K562 treated with DMSO at 1 percent for 12 hours (cell line): Measurements from ENCODE around the gene UBE2O. TPM values are rescaled to one million over a fixed set of nuclear protein-coding genes. Genes with fewer than 3 reads are reported as not detected.

Experiments
- total RNA-seq: library from RNA; unstranded; fragments of 300-600 nt; gene quantifications from 2 replicates; pipeline ENCODE4 v1.2.3, GENCODE V29; 2022; ENCODE audit not compliant: insufficient read depth

UBE2O gene
- total RNA-seq, result 19.3 and 36.3 TPM in 2 replicates

DNA sequence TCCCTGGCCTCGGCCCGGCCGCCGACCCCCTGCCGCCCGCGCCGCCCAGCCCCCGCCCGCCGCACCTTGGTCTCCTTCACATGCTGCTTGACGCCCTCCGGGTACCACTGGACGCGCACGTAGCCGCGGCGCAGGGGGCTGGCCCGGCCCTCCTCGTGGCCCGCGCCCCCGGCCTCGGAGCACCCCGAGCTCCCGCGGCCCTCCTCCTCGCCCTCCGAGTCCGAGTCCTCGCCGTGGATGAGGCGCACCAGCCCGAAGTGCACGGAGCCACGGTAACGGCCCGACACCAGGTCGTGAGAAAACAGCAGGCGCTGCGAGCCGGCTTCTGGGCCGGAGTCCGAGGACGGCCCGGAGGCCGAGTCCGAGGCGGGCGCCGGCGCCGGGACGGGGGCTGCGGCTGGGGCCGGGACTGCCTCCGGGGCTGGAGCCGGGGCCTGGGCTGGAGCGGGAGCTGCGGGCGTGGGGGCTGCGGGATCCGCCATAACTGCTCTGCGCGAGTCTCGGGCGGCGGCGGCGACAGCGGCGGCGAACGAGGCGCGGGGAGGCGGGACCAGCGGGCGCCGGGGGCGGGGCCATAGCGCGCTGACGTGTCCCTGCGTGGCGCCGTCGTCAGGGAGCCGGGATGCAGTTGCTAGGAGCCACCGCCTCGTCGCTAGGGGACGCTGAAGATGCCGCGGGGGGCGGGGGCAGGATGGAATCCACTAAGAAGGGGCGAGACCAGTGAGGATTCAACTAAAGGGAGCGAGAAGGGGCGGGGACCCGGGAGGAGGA, at the start of gene UBE2O:
Gene UBE2O, minus strand, starts transcription at position 493 of the 771 bp plus-strand sequence. Its CDS starts 11 bp downstream, at position 482.

DNA sequence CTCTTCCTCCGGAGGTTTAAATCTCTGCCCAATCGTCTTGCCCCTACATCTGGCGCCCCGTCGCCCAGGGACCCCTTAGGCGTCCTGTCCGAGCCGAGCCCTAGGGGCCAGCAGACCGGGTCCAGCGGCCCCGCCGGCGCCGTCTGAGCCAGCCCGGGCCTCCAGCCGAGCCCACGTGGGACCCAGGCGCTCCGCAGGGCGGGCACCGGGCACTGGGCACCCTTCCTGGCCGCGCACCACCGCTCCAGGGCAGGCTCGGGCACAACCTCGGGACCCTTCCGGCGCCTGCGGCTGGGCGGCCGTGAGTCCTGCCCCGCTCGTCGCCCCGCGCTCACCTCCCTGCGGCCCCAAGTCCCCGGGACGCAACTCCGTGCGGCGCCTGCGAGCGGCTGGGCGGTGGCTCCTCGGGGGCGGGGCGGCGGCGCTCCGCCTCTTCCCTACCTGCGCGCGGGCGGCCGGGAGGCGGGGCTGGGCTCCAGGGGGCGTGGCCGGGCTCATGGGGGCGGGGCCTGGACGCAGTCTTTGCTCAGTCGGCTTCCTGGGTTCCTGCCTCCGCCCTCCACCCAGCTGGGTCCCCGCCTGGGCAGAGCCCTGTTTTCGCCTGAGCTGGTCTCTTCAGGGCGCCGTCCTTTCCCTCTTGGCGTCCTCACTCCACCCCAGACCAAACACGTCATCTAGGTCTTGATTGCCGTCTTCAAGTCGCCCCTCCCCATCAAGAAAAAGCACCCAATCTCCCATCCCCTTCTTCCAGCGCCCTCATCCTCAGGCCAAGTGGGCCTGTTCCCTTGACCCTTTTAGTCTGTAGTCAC, 48.3 kb upstream of the UBE2O start, which contains the start of gene RHBDF2:
Gene RHBDF2, minus strand, starts transcription at position 406 of the 809 bp plus-strand sequence. CDS start 19,899 bp downstream, outside the sequence.

DNA sequence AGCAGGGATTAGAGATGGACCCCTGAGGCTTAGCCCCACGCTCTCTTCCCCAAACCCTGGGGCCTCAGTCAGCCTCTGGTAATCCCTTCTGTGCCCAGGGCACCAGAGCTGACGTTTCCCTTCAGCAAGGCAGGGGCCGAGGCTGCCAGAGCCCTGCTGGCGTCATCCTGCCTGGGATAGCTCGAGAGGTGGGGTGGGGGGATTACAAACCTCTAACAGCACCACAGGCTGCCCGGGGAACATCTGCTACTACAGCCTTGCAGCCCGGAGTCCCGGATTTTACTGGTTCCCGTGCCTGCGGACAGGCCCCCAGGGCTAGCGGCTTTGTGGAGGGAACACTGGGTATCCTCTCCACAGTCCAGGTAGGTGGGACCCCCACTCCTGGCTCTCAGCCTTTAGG, 14.4 kb upstream of the UBE2O start, which contains the start of gene AANAT:
Gene AANAT, plus strand, starts transcription at position 238 of the 400 bp plus-strand sequence. CDS start 1,144 bp downstream, outside the sequence.

DNA sequence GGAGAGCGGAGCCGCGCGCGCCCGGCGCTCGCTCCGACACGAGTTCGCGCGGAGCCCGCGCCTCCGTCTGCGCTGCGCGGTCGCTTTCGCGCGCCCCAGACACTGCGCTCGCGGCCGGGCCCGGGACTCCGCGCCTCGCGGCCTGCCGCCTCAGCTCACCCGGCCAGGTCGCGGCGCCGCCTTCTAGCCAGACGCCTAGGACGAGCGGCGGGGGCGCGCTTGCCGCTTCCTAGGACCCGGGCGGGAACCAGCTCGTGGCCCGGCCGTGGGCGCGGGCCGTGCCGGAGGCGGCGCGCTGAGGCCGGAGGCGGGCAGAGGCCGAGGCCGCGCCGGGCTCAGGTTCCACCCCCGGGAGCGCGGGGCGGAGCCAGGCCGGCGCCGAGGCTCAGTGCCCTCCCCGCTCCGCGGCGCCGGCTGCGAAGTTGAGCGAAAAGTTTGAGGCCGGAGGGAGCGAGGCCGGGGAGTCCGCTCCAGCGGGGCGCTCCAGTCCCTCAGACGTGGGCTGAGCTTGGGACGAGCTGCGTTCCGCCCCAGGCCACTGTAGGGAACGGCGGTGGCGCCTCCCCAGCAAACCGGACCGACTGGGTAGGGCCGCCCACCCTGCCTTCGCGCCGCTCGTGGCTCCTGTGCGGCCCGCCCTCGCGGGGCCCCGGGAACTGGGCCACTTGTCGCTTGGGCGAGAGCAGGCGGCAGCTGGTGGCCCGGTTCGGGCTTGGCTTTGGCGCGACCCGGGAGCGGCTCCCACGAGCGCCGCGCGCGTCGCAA, 68.5 kb downstream of the UBE2O start, which contains the start of gene SPHK1:
Gene SPHK1, plus strand, starts transcription at position 388 of the 765 bp plus-strand sequence. CDS start 1,036 bp downstream, outside the sequence.

DNA sequence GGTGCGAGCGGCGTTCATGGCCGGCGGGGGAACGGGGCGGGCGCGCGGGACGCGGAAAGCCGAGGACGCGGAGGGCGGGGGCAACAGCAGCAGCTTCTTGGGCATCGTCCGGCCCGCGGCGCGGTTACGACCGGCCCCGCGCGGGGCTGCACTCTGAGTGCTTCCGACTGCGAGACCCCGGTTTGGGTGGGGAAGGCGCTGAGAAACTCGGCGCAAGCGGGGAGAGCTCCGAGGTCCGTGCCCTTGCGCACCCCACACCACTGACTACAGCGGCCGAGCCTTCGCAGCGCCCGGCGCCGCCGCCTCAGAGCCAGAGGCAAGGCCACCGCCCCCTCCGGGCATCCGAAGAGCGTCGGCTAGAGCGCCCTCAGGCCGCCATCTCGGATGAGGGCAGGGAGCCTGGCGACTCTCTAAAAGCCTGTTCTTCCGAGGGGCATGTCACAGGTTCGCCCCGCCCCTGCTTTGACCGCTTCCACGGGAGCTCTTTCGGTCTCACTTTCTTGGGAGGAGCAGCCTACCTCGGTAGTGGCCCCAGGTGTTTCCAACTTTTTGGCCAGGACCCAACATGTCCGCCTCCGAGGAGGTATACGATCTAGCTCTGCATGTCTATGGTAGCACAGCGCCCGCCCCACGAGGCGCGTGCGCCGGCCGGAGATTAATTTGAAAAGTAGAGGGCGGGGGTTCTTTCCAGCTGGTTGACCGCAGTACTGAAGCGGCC, 99.2 kb downstream of the UBE2O start, which contains the start of gene PRPSAP1:
Gene PRPSAP1, minus strand, starts transcription at position 318 of the 718 bp plus-strand sequence. Its CDS starts 213 bp downstream, at position 105.

Other genes starting within 250 kb of the UBE2O start
- gene RNF157, start 212.7 kb downstream of the UBE2O start, total RNA-seq, result 13.5 and 50.9 TPM in 2 replicates
- gene UBALD2, start 187.8 kb downstream of the UBE2O start, total RNA-seq, result 167 and 186 TPM in 2 replicates
- gene QRICH2, start 144.9 kb downstream of the UBE2O start, total RNA-seq, result 6.1 and 13.6 TPM in 2 replicates
- 59.7 and 71.5 TPM in 2 replicates for gene PRPSAP1, start 99.2 kb downstream of the UBE2O start, total RNA-seq
- 41.7 and 47.1 TPM in 2 replicates for gene SPHK1, start 68.5 kb downstream of the UBE2O start, total RNA-seq
- gene AANAT, start 14.5 kb upstream of the UBE2O start, total RNA-seq, result not detected in 2 replicates
- gene RHBDF2, start 48.3 kb upstream of the UBE2O start, total RNA-seq, result 0.65 and 0.97 TPM in 2 replicates
- 0.40 TPM in 1 of 2 replicates, not detected in the other for gene CYGB, start 84.6 kb upstream of the UBE2O start, total RNA-seq
- not detected in 2 replicates for gene PRCD, start 86.9 kb upstream of the UBE2O start, total RNA-seq
- gene ST6GALNAC2, start 132.7 kb upstream of the UBE2O start, total RNA-seq, result not detected in 2 replicates
- gene ST6GALNAC1, start 190.6 kb upstream of the UBE2O start, total RNA-seq, result 24.2 and 28.9 TPM in 2 replicates